Stomach smooth muscle (tissue), 2 donors: ENCODE data around the gene DCC.

Experiments used
- H3K27ac ChIP-seq: one replicate; pipeline ENCODE4 v1.7.0; 2013; ENCODE audit warnings: mild to moderate bottlenecking, low read length, inconsistent platforms
- H3K27me3 ChIP-seq, 2 donors: one replicate each; pipeline ENCODE4 v1.7.0; 2013; ENCODE audit warnings: low read length in 2 of 2; ENCODE audit not compliant: insufficient read depth in 2 of 2, control insufficient read depth in 1 of 2
- H3K36me3 ChIP-seq, 2 donors: one replicate each; pipeline ENCODE4 v1.7.0; 2013; ENCODE audit warnings: low read length in 2 of 2; ENCODE audit not compliant: control insufficient read depth in 2 of 2, insufficient read depth in 2 of 2
- H3K4me1 ChIP-seq: one replicate; pipeline ENCODE4 v1.7.0; 2013; ENCODE audit warnings: low read length; ENCODE audit not compliant: control insufficient read depth, insufficient read depth
- H3K4me3 ChIP-seq, 2 donors: one replicate each; pipeline ENCODE4 v1.7.0; 2013; ENCODE audit warnings: low read length in 2 of 2
- H3K9ac ChIP-seq, 2 donors: one replicate each; pipeline ENCODE4 v1.7.0; 2013; ENCODE audit warnings: low read length in 2 of 2, mild to moderate bottlenecking in 1 of 2
- H3K9me3 ChIP-seq, 2 donors: one replicate each; pipeline ENCODE4 v1.7.0; 2013; ENCODE audit warnings: low read length in 2 of 2; ENCODE audit not compliant: control insufficient read depth in 2 of 2
- donor health status: healthy.
- donor health status: Pancreatic carcinoma.

Gene DCC

GRCh38 chr18:52937840-52938239, 597.8 kb downstream of the DCC start:
- Histone ChIP-seq H3K36me3 (no peaks in the 10 kb centered on the region), H3K4me1 (no peaks in the 10 kb centered on the region), H3K27ac (no peak overlapping the region), H3K27me3 (no peaks in the 10 kb centered on the region), H3K9me3 (no peaks in the 10 kb centered on the region), H3K9ac (no peak overlapping the region), H3K4me3 (no peak overlapping the region)

- Histone ChIP-seq H3K36me3 (no peaks in the 10 kb centered on the region), H3K9ac (no peak overlapping the region), H3K4me3 (no peak overlapping the region), H3K27ac (no peak overlapping the region), H3K27me3 (no peaks in the 10 kb centered on the region), H3K4me1 (no peaks in the 10 kb centered on the region), H3K9me3 (no peaks in the 10 kb centered on the region)
Observed at GRCh38 chr18:52945552-52945951, 605.6 kb downstream of the DCC start.

GRCh38 chr18:52948868-52949444, 609.0 kb downstream of the DCC start:
- H3K27ac ChIP-seq = no peak overlapping the region
- H3K9ac ChIP-seq = no peak overlapping the region

GRCh38 chr18:52950155-52950554, 610.2 kb downstream of the DCC start:
- Histone ChIP-seq H3K27ac (no peak overlapping the region), H3K4me1 (no peaks in the 10 kb centered on the region), H3K9ac (no peak overlapping the region), H3K4me3 (no peak overlapping the region), H3K9me3 (no peaks in the 10 kb centered on the region), H3K27me3 (no peaks in the 10 kb centered on the region), H3K36me3 (no peaks in the 10 kb centered on the region)

More at GRCh38 chr18:52948868-52949444, 609.0 kb downstream of the DCC start:
- Histone ChIP-seq H3K9me3 (no peaks in the 10 kb centered on the region), H3K36me3 (no peaks in the 10 kb centered on the region), H3K27me3 (no peaks in the 10 kb centered on the region), H3K4me1 (no peaks in the 10 kb centered on the region), H3K4me3 (no peak overlapping the region)

GRCh38 chr18:52953387-52953786, 613.4 kb downstream of the DCC start:
- Histone ChIP-seq H3K27me3 (no peaks in the 10 kb centered on the region), H3K4me3 (no peak overlapping the region), H3K9me3 (no peaks in the 10 kb centered on the region), H3K27ac (no peak overlapping the region), H3K9ac (no peak overlapping the region), H3K4me1 (no peaks in the 10 kb centered on the region), H3K36me3 (no peaks in the 10 kb centered on the region)

GRCh38 chr18:52963481-52963880, 623.5 kb downstream of the DCC start:
- no peaks in the 10 kb centered on the region for H3K9me3 ChIP-seq
- H3K9ac ChIP-seq = no peak overlapping the region
- no peak overlapping the region for H3K27ac ChIP-seq
- no peaks in the 10 kb centered on the region for H3K27me3 ChIP-seq
- no peaks in the 10 kb centered on the region for H3K36me3 ChIP-seq
- H3K4me1 ChIP-seq = no peaks in the 10 kb centered on the region
- no peak overlapping the region for H3K4me3 ChIP-seq

- H3K27me3 ChIP-seq = no peaks in the 10 kb centered on the region
- no peak overlapping the region for H3K9ac ChIP-seq
- H3K4me1 ChIP-seq = no peaks in the 10 kb centered on the region
- H3K9me3 ChIP-seq = no peaks in the 10 kb centered on the region
- no peak overlapping the region for H3K27ac ChIP-seq
- no peak overlapping the region for H3K4me3 ChIP-seq
- H3K36me3 ChIP-seq = no peaks in the 10 kb centered on the region
Observed at GRCh38 chr18:52970686-52971085, 630.7 kb downstream of the DCC start.

- Histone ChIP-seq H3K36me3 (no peaks in the 10 kb centered on the region), H3K4me3 (no peak overlapping the region), H3K27me3 (no peaks in the 10 kb centered on the region), H3K9me3 (no peaks in the 10 kb centered on the region), H3K27ac (no peak overlapping the region), H3K9ac (no peak overlapping the region), H3K4me1 (no peaks in the 10 kb centered on the region)
Observed at GRCh38 chr18:52971097-52971496, 631.1 kb downstream of the DCC start.

- Histone ChIP-seq H3K27me3 (no peaks in the 10 kb centered on the region), H3K4me1 (no peaks in the 10 kb centered on the region), H3K27ac (no peak overlapping the region), H3K36me3 (no peaks in the 10 kb centered on the region), H3K9me3 (no peaks in the 10 kb centered on the region), H3K4me3 (no peak overlapping the region), H3K9ac (no peak overlapping the region)
Observed at GRCh38 chr18:52979892-52980291, 639.9 kb downstream of the DCC start.

GRCh38 chr18:52991246-52991645, 651.2 kb downstream of the DCC start:
- no peak overlapping the region for H3K4me3 ChIP-seq
- H3K27me3 ChIP-seq = no peaks in the 10 kb centered on the region
- no peaks in the 10 kb centered on the region for H3K9me3 ChIP-seq
- H3K9ac ChIP-seq = no peak overlapping the region
- no peaks in the 10 kb centered on the region for H3K36me3 ChIP-seq
- no peaks in the 10 kb centered on the region for H3K4me1 ChIP-seq
- H3K27ac ChIP-seq = no peak overlapping the region

GRCh38 chr18:52992041-52992440, 652.0 kb downstream of the DCC start:
- Histone ChIP-seq H3K4me1 (no peaks in the 10 kb centered on the region), H3K9me3 (no peaks in the 10 kb centered on the region), H3K9ac (no peak overlapping the region), H3K36me3 (no peaks in the 10 kb centered on the region), H3K4me3 (no peak overlapping the region), H3K27me3 (no peaks in the 10 kb centered on the region), H3K27ac (no peak overlapping the region)
